Muscle of leg (tissue), 11 donors: ENCODE results near the gene KIRREL3. TPM values are rescaled to one million over a fixed set of nuclear protein-coding genes. Genes with fewer than 3 reads are reported as not detected.
A peak's percentile ranks its signal among the peaks of the same experiment; 100 is the strongest.

ENCODE experiments used
- DNase-seq: peaks from one replicate; pipeline ENCODE4 v3.0.0; 2013
- H3K27ac ChIP-seq: one replicate; pipeline ENCODE4 v1.5.1; 2013; ENCODE audit warnings: mild to moderate bottlenecking, low read length, control low read depth
- H3K27me3 ChIP-seq: one replicate; pipeline ENCODE4 v1.6.1; 2013; ENCODE audit warnings: low read length; ENCODE audit not compliant: control insufficient read depth, insufficient read depth
- H3K36me3 ChIP-seq: one replicate; pipeline ENCODE4 v1.6.1; 2013; ENCODE audit warnings: low read length; ENCODE audit not compliant: control insufficient read depth, insufficient read depth
- H3K4me1 ChIP-seq: one replicate; pipeline ENCODE4 v1.6.1; 2013; ENCODE audit warnings: low read length; ENCODE audit not compliant: control insufficient read depth, insufficient read depth
- H3K4me3 ChIP-seq: one replicate; pipeline ENCODE4 v1.5.1; 2013; ENCODE audit warnings: low read length, control low read depth
- H3K9me3 ChIP-seq: replicated peaks from 2 replicates; pipeline ENCODE4 v1.6.1; 2013; ENCODE audit warnings: low read depth, low read length; ENCODE audit not compliant: control insufficient read depth
- WGBS: methylation state at CpG from one replicate; pipeline ENCODE4 v1.1.5; 2013; ENCODE audit warnings: missing lambda C conversion rate; ENCODE audit not compliant: insufficient coverage; 5-methylcytosine and 5-hydroxymethylcytosine counted together
- polyA plus RNA-seq, 8 donors: library from polyadenylated mRNA; unstranded; fragments of 120-200 nt; gene quantifications; one replicate each; pipeline versions ENCODE4 v1.2.1 to v1.2.3, GENCODE V29; 2013; ENCODE audit warnings: inconsistent platforms in 1 of 8, low replicate concordance in 1 of 8; ENCODE audit not compliant: insufficient read length in 8 of 8, insufficient read depth in 1 of 8
- total RNA-seq: library from RNA; stranded (reverse); fragments of 120-200 nt; gene quantifications from one replicate; pipeline ENCODE4 v1.2.4, GENCODE V29; 2013

The KIRREL3 gene
- total and polyA plus RNA-seq, 9 donors: 0.27 to 1.8 (median 0.93) TPM

DNA sequence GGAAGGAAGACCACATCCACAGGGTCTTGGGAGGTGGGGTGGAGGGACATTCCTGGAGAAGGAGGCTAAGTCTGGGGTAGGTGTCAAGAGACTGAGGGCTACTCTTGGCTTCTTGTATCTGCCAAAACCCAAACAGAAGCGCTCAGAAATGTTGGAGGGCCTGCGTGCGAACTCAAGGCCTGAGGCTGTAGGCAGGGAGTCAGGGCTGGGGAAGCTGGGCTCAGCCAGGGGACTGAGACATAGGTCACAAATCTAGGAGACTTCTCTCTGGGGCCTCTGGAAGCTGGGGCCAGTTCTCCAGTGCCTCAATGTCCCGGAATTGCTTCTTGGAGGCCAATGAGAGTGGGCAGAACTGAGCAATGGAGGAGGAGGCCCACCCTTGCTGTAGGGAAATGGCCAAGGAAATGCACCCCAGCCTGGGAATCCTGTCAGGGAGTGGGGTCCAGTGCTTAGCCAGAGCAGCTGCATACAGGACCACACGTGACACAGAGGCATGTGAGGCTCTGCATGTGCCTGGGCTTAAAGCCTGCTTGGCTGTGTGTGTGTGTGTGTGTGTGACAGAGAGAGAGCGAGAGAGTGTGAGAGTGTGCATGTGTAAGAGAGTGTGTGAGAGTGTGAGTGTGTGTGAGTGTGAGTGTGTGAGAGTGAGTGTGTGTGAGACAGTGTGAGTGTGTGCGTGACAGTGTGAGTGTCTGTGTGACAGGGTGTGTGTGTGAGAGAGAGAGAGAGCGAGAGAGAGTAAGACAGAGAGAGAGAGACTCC lies 503.8 kb downstream of the KIRREL3 start:
- Histone ChIP-seq H3K9me3 (no peaks in the 10 kb centered on the region), H3K36me3 (no peaks in the 10 kb centered on the region), H3K4me3 (no peak overlapping the region), H3K27ac (peak overlapping the region; percentile 21), H3K4me1 (peaks cover 22% of the 10 kb centered on the region), H3K27me3 (peaks cover 17% of the 10 kb centered on the region)
- DNase-seq: peak; percentile 95
- WGBS: 51% methylated on average over 6 of the region's 8 CpGs

- WGBS: 73% methylated on average over 8 of the region's 13 CpGs
- Histone ChIP-seq H3K36me3 (no peaks in the 10 kb centered on the region), H3K27me3 (peaks cover 13% of the 10 kb centered on the region), H3K4me3 (no peak overlapping the region), H3K4me1 (peaks cover 16% of the 10 kb centered on the region), H3K27ac (no peak overlapping the region), H3K9me3 (no peaks in the 10 kb centered on the region)
- peak; percentile 34 for DNase-seq
These were observed 505.0 kb downstream of the KIRREL3 start for GRCh38 chr11:126495281-126496220.

DNA sequence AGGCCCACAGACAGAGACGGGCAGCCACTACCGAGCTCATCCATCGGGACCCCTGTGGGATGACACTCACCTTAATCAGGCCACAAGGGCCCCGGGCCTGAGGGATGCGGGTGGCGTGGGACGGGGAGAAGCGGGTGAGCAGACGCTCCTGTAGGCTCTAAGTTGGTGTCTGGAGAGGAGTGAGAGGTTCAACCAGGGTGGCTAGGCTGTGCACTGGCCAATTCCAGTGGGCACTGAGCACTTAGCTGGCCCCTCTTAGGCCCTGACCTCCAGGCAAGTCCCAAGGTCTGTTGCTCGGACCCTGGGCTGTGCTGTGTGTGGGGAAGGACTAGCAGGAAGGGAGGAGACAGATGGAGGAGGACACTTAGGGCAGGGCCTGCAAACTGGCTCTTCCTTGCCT lies 505.7 kb downstream of the KIRREL3 start:
- Histone ChIP-seq H3K9me3 (no peaks in the 10 kb centered on the region), H3K4me3 (no peak overlapping the region), H3K36me3 (no peaks in the 10 kb centered on the region), H3K27ac (no peak overlapping the region), H3K4me1 (peaks cover 22% of the 10 kb centered on the region), H3K27me3 (peaks cover 9% of the 10 kb centered on the region)
- DNase-seq: no peak
- 70% methylated on average over 7 of the region's 10 CpGs for WGBS

DNA sequence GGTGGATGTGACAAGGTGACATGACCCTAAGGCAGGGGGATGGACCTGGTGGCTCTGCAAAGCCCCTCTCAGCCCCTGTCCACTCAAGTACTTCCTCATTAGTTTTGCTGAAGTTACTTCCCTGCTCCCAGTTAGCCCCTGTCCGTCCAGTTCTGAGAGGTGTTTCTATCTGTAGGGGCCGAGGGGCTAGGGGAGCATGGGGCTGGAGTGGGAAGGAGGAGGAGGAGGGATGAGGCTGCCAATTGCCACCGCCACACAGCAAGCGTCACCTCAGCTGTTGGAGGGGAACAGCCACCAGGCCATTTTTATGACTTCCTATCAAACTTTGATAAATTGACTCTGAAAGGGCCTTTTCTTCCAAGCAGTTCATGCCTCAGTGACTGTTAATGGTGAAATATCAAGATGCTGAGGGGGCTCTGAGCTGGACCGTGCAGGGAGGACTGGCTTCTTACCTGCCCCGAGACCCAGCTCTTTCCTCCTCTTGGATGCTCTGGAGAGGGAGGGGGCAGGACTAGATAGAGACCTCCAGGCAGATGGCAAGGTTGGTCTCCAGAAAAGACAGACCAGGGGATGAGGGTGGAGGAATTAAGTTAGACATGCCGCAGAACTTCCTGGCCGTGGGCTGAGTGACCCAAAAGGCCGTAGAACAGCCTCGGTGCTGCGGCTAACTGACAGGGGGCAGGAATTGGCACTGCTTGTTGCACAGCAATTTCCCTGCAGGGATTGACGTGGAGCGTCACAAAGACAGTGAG lies 508.1 kb downstream of the KIRREL3 start:
- Histone ChIP-seq H3K4me1 (peaks cover 30% of the 10 kb centered on the region), H3K9me3 (no peaks in the 10 kb centered on the region), H3K27me3 (no peaks in the 10 kb centered on the region), H3K36me3 (no peaks in the 10 kb centered on the region), H3K27ac (no peak overlapping the region), H3K4me3 (no peak overlapping the region)
- no peak for DNase-seq
- WGBS: 83% methylated on average over 11 of the region's 13 CpGs

DNA sequence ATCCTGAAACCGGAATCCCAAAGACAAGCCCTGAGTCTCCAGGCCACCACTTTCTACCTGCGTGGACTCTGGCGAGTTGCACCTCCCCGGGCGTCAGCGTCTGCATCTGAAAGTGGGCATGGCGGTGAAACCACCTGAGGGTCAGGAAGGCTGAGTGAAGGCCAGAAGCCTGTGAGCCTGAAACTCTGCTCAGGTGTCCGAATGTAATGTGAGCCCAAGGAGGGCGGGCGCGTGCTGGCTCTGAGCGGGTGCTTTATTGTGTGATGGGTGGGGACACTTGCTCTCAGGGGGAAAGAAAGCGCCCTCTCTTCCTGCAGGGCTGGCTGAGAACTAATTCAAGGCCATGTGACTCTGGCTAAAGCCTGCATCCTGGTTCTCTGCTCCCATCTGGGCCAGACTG lies 509.5 kb downstream of the KIRREL3 start:
- 68% methylated on average over 12 of the region's 13 CpGs for WGBS
- no peak overlapping the region for H3K4me3 ChIP-seq
- no peaks in the 10 kb centered on the region for H3K9me3 ChIP-seq
- no peak for DNase-seq
- H3K4me1 ChIP-seq: peaks cover 18% of the 10 kb centered on the region
- H3K27me3 ChIP-seq: no peaks in the 10 kb centered on the region
- no peak overlapping the region for H3K27ac ChIP-seq
- H3K36me3 ChIP-seq: no peaks in the 10 kb centered on the region

GRCh38 chr11:126489836-126490660 lies 510.5 kb downstream of the KIRREL3 start:
- H3K9me3 ChIP-seq: no peaks in the 10 kb centered on the region
- no peak overlapping the region for H3K4me3 ChIP-seq
- H3K4me1 ChIP-seq: peaks cover 26% of the 10 kb centered on the region
- peak; percentile 36 for DNase-seq
- WGBS: 58% methylated on average over 16 of the region's 21 CpGs
- no peaks in the 10 kb centered on the region for H3K27me3 ChIP-seq
- no peak overlapping the region for H3K27ac ChIP-seq
- H3K36me3 ChIP-seq: no peaks in the 10 kb centered on the region

DNA sequence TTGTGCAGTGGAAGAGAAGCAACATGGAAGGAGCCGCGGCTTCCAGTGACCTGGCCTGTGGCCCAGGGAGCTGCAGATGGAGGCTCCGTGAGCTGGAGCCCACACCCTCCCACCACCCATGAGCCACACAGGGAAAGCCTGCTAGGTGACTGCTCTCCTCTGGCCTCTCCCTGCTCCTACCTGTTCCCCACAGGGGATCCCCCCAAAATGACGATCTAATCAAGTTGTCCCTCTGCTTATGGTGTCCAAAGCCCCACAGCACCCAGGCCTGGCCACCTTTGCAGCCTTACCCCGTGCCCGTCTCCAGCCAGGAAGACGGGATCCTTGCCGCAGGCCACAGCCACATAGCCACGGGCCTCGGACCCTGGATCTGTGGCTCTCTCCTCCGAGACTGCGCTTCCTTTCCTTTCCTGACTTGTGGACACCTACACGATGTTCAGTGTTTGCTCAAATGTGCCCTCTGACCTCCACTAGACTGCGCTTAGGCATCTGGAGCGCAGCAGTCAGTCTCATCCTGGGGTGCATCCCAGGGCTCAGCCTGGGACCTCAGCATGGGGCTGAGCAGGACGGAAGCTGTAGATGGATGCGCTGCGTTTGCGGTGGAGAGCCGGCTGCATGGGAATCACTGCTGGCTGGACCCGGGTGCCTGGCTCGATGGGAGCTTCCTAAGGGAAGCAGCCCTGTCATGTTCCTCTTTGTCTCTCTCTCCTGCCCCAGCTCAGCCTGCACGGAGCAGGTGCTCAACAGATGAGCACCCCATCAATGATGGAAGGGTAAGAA lies 511.8 kb downstream of the KIRREL3 start:
- Histone ChIP-seq H3K36me3 (no peaks in the 10 kb centered on the region), H3K9me3 (no peaks in the 10 kb centered on the region), H3K4me1 (peaks cover 28% of the 10 kb centered on the region), H3K27ac (no peak overlapping the region), H3K4me3 (no peak overlapping the region), H3K27me3 (no peaks in the 10 kb centered on the region)
- no peak for DNase-seq
- 87% methylated on average over 18 of the region's 23 CpGs for WGBS

GRCh38 chr11:126487711-126488110 lies 512.9 kb downstream of the KIRREL3 start:
- Histone ChIP-seq H3K27me3 (no peaks in the 10 kb centered on the region), H3K36me3 (no peaks in the 10 kb centered on the region), H3K27ac (no peak overlapping the region), H3K4me1 (peaks cover 28% of the 10 kb centered on the region), H3K4me3 (no peak overlapping the region), H3K9me3 (no peaks in the 10 kb centered on the region)
- no peak for DNase-seq
- 71% methylated on average over 6 of the region's 8 CpGs for WGBS
